NCI-H460 (cell line): ENCODE data around the gene FAM184A. TPM values are rescaled to one million over a fixed set of nuclear protein-coding genes. Genes with fewer than 3 reads are reported as not detected.
"Not testable (repeated sequence)": the region's sequence is repeated elsewhere in the genome, so short reads cannot be mapped to it uniquely, and the experiment has no call there.

Experiments used
- DNase-seq: peaks from one replicate; pipeline ENCODE4 v3.0.0-alpha.2; 2016; ENCODE audit warnings: low read depth; ENCODE audit errors: extremely low read depth
- total RNA-seq: library from RNA; depleted of rRNA; stranded (reverse); fragments of >200 nt; shearing (Covaris generic); gene quantifications from 2 replicates; pipeline ENCODE4 v1.2.3, GENCODE V29; 2014

The FAM184A gene
- total RNA-seq, 1 experiment from 2014 or later = 0.35 TPM

- DNase-seq = not testable (repeated sequence)
Observed at GRCh38 chr6:119097815-119098361, 19.4 kb upstream of the FAM184A start.

- no peak for DNase-seq
Observed at GRCh38 chr6:119096721-119097565, 18.5 kb upstream of the FAM184A start.

GRCh38 chr6:119090256-119090655 is 11.8 kb upstream of the FAM184A start:
- DNase-seq = no peak

GRCh38 chr6:119084784-119085183 is 6.3 kb upstream of the FAM184A start:
- DNase-seq = no peak

GRCh38 chr6:119083007-119083406 is 4.5 kb upstream of the FAM184A start:
- DNase-seq = no peak

GRCh38 chr6:119079283-119079809 is 882 bp upstream of the FAM184A start:
- no peak for DNase-seq

GRCh38 chr6:119077643-119078375 is 655 bp downstream of the FAM184A start:
- DNase-seq = no peak

GRCh38 chr6:119077391-119077642 is 1.1 kb downstream of the FAM184A start:
- DNase-seq = no peak

GRCh38 chr6:119076576-119077390 is 1.7 kb downstream of the FAM184A start:
- DNase-seq = no peak

GRCh38 chr6:119076173-119076572 is 2.3 kb downstream of the FAM184A start:
- no peak for DNase-seq

- DNase-seq = no peak
Observed at GRCh38 chr6:119075200-119075981, 3.1 kb downstream of the FAM184A start.

GRCh38 chr6:119073307-119074051 is 5.0 kb downstream of the FAM184A start:
- no peak for DNase-seq

GRCh38 chr6:119071576-119071975 is 6.9 kb downstream of the FAM184A start:
- no peak for DNase-seq

GRCh38 chr6:119067091-119067490 is 11.4 kb downstream of the FAM184A start:
- no peak for DNase-seq

GRCh38 chr6:119066517-119066916 is 11.9 kb downstream of the FAM184A start:
- no peak for DNase-seq

- no peak for DNase-seq
Observed at GRCh38 chr6:119065955-119066354, 12.5 kb downstream of the FAM184A start.

- DNase-seq = no peak
Observed at GRCh38 chr6:119065382-119065781, 13.1 kb downstream of the FAM184A start.

- no peak for DNase-seq
Observed at GRCh38 chr6:119063491-119063890, 15.0 kb downstream of the FAM184A start.

- no peak for DNase-seq
Observed at GRCh38 chr6:119061215-119061614, 17.2 kb downstream of the FAM184A start.
